CD4-positive, CD25-positive, alpha-beta regulatory T cell (primary cell): Measurements from ENCODE around the gene BZW2. TPM values are rescaled to one million over a fixed set of nuclear protein-coding genes. Genes with fewer than 3 reads are reported as not detected.

Experiments used
- ATAC-seq, 2 donors: fragments of 150-1000 bp; cut with Tn5 transposase; one replicate each; pipeline ENCODE4 v1.10.0; 2021; ENCODE audit warnings: low read depth in 2 of 2, moderate number of reproducible peaks in 2 of 2, moderate library complexity in 1 of 2
- DNase-seq, 3 donors: peaks; one replicate each; pipeline versions ENCODE4 v3.0.0 to v3.0.0-alpha.2; 2012 to 2022; ENCODE audit warnings: mixed read lengths in 1 of 3
- H3K27ac ChIP-seq: one replicate; pipeline ENCODE4 v1.7.0; 2013; ENCODE audit warnings: mild to moderate bottlenecking, low read length; ENCODE audit not compliant: insufficient read depth, poor library complexity, severe bottlenecking
- H3K27me3 ChIP-seq: one replicate; pipeline ENCODE4 v1.7.0; 2013; ENCODE audit warnings: low read length; ENCODE audit not compliant: control insufficient read depth, insufficient read depth
- H3K36me3 ChIP-seq: one replicate; pipeline ENCODE4 v1.7.0; 2013; ENCODE audit warnings: mild to moderate bottlenecking, low read length, moderate library complexity; ENCODE audit not compliant: control insufficient read depth, insufficient read depth
- H3K4me1 ChIP-seq: 2 replicates; pipeline ENCODE4 v1.7.0; 2013; ENCODE audit warnings: mild to moderate bottlenecking, low read length; ENCODE audit not compliant: insufficient read depth, control insufficient read depth, poor library complexity, severe bottlenecking
- H3K4me3 ChIP-seq: one replicate; pipeline ENCODE4 v1.7.0; 2013; ENCODE audit warnings: low read depth, mild to moderate bottlenecking, low read length, moderate library complexity
- H3K9me3 ChIP-seq, 2 experiments: 1 replicate in 1 of 2; 2 replicates in 1 of 2; pipeline ENCODE4 v1.7.0; 2013; ENCODE audit warnings: low read length in 2 of 2, mild to moderate bottlenecking in 1 of 2, moderate library complexity in 1 of 2; ENCODE audit not compliant: control insufficient read depth in 2 of 2
- H3K27ac Mint-ChIP-seq, 3 donors: one replicate each; pipeline ENCODE4 v1.8.0; 2020 to 2022; ENCODE audit warnings: mild to moderate bottlenecking in 3 of 3, mixed read lengths in 3 of 3, moderate library complexity in 2 of 3
- H3K27me3 Mint-ChIP-seq: one replicate; pipeline ENCODE4 v1.8.0; 2022; ENCODE audit warnings: mild to moderate bottlenecking, mixed read lengths
- H3K36me3 Mint-ChIP-seq: one replicate; pipeline ENCODE4 v1.8.0; 2020; ENCODE audit warnings: mixed read lengths
- H3K4me1 Mint-ChIP-seq, 4 donors: one replicate each; pipeline ENCODE4 v1.8.0; 2020 to 2022; ENCODE audit warnings: mixed read lengths in 4 of 4, mild to moderate bottlenecking in 1 of 4
- H3K4me3 Mint-ChIP-seq, 4 donors: one replicate each; pipeline ENCODE4 v1.8.0; 2020 to 2022; ENCODE audit warnings: mild to moderate bottlenecking in 4 of 4, mixed read lengths in 4 of 4, moderate library complexity in 3 of 4
- H3K9me3 Mint-ChIP-seq, 7 donors: one replicate each; pipeline ENCODE4 v1.8.0; 2020 to 2022; ENCODE audit warnings: mixed read lengths in 7 of 7, mild to moderate bottlenecking in 3 of 7, moderate library complexity in 2 of 7
- polyA plus RNA-seq, 4 donors: library from polyadenylated mRNA; unstranded; fragments of 300-500 nt; fragmentation: Illumina TruSeq; gene quantifications; one replicate each; pipeline ENCODE4 v1.2.3, GENCODE V29; 2021
- total RNA-seq: library from RNA; stranded (reverse); gene quantifications from one replicate; pipeline ENCODE4 v1.2.3, GENCODE V29; 2022

BZW2 gene
- total and polyA plus RNA-seq, 5 donors from 2014 or later = 24.2 to 54.4 (median 46.2) TPM

DNA sequence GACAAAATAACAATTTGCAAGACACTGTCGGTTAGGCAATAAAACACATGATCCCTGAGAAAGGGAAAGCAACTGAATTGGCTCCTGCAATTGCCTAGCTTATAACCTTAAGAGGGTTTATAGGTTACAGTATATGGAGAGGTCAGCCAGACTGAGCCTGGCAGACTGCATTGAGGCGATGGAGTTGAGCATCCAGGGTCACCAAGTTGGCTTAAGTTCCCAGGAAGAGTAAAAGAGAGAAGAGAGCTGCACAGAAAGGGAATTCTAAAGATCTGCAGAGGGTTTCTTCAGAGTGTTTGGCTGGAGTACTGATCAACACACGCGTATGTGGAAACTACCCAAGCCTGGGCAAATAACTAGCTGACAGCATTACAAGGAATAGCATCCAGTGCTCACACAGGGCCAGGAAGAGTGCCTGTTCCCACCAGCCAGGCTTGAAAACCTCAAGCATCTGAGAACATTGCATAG is 11.7 kb upstream of the BZW2 start:
- Mint-ChIP-seq H3K4me3 (no peak overlapping the region), H3K9me3 (no peaks in the 10 kb centered on the region), H3K27me3 (no peaks in the 10 kb centered on the region), H3K4me1 (peaks cover 8 to 23% (median 18%) of the 10 kb centered on the region in 4 donors), H3K36me3 (peaks cover 32% of the 10 kb centered on the region), H3K27ac (no peak overlapping the region)
- DNase-seq = no peak
- Histone ChIP-seq H3K36me3 (peaks cover 11% of the 10 kb centered on the region), H3K27me3 (no peaks in the 10 kb centered on the region), H3K27ac (no peak overlapping the region), H3K9me3 (no peaks in the 10 kb centered on the region), H3K4me1 (no peaks in the 10 kb centered on the region), H3K4me3 (no peak overlapping the region)
- ATAC-seq = no peak

DNA sequence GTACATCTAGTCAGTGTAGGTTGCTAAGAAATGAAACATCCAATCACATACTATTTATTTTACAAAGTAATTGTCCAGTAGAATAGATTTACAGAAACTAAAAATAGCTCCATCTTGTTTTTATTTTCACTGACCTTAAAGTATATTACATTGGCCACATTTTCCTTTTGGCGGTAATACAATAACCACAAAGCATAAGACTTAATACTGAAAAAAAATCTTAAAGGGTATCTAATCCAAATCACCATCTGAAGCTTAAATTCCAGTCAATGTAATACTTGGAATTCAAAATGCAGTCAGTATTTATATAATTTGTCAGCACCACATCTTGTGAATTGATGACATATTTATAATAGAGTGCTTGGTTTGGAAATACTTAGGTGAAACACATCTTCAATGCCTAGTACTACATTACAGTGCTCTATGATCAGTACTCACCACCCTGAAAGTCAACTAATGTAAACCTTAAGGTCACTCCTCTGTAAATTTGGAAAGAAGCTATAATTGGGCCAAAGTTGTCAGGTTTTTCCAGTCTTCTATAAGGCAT is 9.4 kb upstream of the BZW2 start:
- no peaks in the 10 kb centered on the region for H3K9me3 ChIP-seq
- no peak for DNase-seq
- H3K27ac Mint-ChIP-seq = no peak overlapping the region
- no peak for ATAC-seq
- H3K4me3 Mint-ChIP-seq = peak overlapping the region in 1 of 4 donors; percentile 27
- no peak overlapping the region for H3K4me3 ChIP-seq
- no peaks in the 10 kb centered on the region for H3K9me3 Mint-ChIP-seq
- no peaks in the 10 kb centered on the region for H3K27me3 ChIP-seq
- H3K4me1 ChIP-seq = no peaks in the 10 kb centered on the region
- H3K36me3 Mint-ChIP-seq = peaks cover 31% of the 10 kb centered on the region
- peaks cover 10 to 21% (median 16%) of the 10 kb centered on the region in 4 donors for H3K4me1 Mint-ChIP-seq
- no peak overlapping the region for H3K27ac ChIP-seq
- no peaks in the 10 kb centered on the region for H3K27me3 Mint-ChIP-seq
- peaks cover 11% of the 10 kb centered on the region for H3K36me3 ChIP-seq

DNA sequence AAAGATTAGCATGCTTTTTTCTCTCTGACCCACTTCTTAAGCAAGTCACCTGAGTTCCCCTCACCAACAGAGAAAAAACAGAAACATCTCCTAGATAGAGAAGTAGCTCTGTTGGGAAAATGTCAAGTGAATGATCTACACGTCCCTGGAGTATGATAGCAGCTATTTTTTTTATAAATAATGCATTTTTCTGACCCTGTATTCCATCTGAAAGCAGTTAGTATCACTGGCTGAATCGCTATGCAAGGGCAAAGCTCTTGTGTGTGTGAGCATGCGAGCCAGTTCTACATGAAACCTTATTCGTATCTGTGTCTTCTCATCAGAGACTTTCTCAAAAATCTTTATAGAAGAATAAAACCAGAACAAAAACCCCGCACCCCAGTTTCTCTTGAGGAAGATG is 8.6 kb upstream of the BZW2 start:
- H3K27ac ChIP-seq = no peak overlapping the region
- no peaks in the 10 kb centered on the region for H3K4me1 ChIP-seq
- no peak overlapping the region for H3K27ac Mint-ChIP-seq
- H3K4me1 Mint-ChIP-seq = peaks cover 15 to 24% (median 20%) of the 10 kb centered on the region in 4 donors
- no peak overlapping the region for H3K4me3 Mint-ChIP-seq
- no peaks in the 10 kb centered on the region for H3K9me3 ChIP-seq
- no peak overlapping the region for H3K4me3 ChIP-seq
- no peak for DNase-seq
- no peaks in the 10 kb centered on the region for H3K27me3 ChIP-seq
- ATAC-seq = no peak
- H3K9me3 Mint-ChIP-seq = no peaks in the 10 kb centered on the region
- peaks cover 26% of the 10 kb centered on the region for H3K36me3 Mint-ChIP-seq
- no peaks in the 10 kb centered on the region for H3K27me3 Mint-ChIP-seq
- H3K36me3 ChIP-seq = peaks cover 11% of the 10 kb centered on the region

DNA sequence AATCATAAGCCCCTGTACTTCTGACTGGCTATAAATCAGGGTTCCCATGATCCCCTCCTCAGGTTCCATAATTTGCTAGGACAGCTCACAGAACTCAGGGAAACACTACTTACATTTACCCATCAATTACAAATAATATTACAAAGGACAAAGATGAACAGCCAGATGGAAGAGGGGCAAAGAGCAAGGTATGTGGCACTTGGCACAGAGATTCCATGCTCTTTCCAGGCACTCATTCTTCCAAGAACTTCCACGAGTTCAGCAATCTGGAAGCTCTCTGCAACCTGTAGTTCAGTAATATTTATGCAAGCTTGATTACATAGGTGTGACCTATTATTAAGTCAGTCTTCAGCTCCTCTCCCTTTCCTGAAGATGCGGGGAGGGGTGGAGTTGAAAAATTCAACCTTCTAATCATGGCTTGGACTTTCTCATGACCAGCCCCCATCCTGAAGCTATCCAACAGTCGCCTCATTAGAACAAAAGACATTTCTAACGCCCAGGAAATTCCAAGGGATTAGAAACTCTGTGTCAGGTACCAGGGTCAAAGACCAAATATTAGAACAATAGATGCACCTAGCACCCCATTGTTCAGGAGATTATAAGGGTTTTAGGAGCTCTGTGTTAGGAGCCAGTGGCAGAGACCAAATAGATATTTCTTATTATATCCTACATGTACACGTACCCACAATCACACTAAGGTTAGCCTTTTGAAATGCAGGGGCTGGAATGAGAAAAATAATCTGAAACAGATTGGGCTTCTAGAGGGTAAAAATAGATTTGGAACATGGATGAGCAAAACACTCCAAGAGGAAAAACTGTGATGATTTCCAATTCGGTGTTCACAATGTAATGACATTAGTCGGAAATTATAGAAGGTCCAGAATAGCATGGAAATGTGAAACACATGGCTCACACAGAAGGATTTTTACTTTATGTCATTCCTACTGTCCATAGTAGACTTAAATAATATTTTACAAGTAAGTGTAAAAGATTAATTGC is 7.4 kb upstream of the BZW2 start:
- Mint-ChIP-seq H3K27ac (no peak overlapping the region), H3K9me3 (no peaks in the 10 kb centered on the region), H3K36me3 (peaks cover 25% of the 10 kb centered on the region), H3K4me1 (peaks cover 16 to 33% (median 26%) of the 10 kb centered on the region in 4 donors), H3K4me3 (no peak overlapping the region), H3K27me3 (no peaks in the 10 kb centered on the region)
- Histone ChIP-seq H3K27ac (no peak overlapping the region), H3K36me3 (peaks cover 11% of the 10 kb centered on the region), H3K4me3 (no peak overlapping the region), H3K9me3 (no peaks in the 10 kb centered on the region), H3K4me1 (peaks cover 1% of the 10 kb centered on the region), H3K27me3 (no peaks in the 10 kb centered on the region)
- ATAC-seq (no peak), DNase-seq (no peak)

DNA sequence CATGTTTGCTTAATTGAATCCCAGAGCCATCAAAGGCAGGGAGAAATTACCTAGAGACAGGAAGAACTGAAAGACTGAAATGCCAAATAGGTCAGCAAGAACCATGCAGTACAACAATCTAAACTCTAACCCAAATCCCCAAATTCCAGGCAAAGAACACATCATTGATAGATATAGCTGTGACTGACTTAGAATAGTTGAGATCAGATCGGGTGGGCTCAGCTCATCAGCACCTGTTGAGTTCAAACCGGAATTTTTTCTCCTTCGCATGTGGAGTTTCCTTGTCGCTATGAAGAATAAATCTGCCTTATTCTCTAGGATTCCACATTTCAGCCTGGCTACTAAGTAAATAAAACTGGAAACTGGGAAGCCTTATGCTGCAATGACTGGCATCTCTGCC is 1.8 kb upstream of the BZW2 start:
- peak overlapping the region; percentile 47 for H3K27ac ChIP-seq
- Mint-ChIP-seq H3K27me3 (no peaks in the 10 kb centered on the region), H3K4me3 (peak overlapping the region; percentile 93 to 100 (median 97)), H3K9me3 (no peaks in the 10 kb centered on the region), H3K4me1 (peaks cover 28 to 63% (median 48%) of the 10 kb centered on the region in 4 donors), H3K36me3 (peaks cover 4% of the 10 kb centered on the region), H3K27ac (peak overlapping the region; percentile 52 to 96 (median 93))
- ATAC-seq = no peak
- H3K36me3 ChIP-seq = no peaks in the 10 kb centered on the region
- no peaks in the 10 kb centered on the region for H3K9me3 ChIP-seq
- no peaks in the 10 kb centered on the region for H3K27me3 ChIP-seq
- H3K4me3 ChIP-seq = peak overlapping the region; percentile 91
- H3K4me1 ChIP-seq = peaks cover 40% of the 10 kb centered on the region
- DNase-seq = no peak

DNA sequence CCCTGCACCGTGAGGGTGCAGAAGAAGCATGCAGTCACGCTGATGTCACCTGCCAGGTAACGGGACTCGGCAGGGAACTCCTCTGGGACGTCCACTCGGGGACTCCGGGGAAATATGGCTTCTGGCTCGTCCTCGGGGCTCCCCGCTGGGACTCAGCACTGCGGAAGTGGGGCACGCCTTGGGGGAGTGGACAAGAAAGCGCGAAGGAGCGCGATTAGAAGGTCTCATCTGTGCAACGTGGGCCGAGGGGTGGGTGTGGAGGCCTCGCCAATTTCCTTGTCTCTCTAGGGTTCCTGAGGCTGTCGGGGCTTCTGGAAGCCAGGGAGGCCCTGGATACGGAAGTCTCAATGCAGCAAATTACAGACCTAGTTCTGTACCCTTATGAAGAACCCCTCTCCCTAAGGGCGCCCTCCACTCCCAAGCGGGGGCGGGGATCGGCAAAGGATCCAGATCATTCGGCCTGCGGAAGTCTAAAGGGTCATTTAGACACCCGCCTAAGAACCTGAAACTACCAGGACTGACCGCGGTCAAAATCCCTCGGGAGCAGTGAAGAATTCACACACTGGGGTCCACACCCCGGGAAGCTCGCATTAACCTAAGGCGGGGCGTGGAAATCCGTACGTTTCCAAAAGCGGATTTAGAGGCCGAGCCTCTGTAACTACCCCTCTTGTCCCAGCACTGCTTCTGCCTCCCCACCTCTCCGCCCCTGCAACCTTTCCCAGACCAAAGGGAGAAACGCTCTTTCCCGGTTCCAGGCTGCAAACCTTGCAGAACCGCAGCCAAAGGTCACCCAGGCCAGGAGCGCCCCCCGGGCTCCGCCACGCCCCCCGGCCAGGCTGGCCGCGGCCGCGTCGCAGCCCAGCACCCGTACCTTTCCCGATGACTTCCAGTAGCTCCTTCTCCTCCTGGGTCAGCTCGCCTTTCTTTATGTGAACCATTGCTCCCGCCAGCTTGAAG is 1.1 kb upstream of the BZW2 start:
- Histone ChIP-seq H3K36me3 (no peaks in the 10 kb centered on the region), H3K4me3 (peak overlapping the region; percentile 91), H3K27ac (peak overlapping the region; percentile 75), H3K27me3 (no peaks in the 10 kb centered on the region), H3K9me3 (no peaks in the 10 kb centered on the region), H3K4me1 (peaks cover 40% of the 10 kb centered on the region)
- Mint-ChIP-seq H3K27me3 (no peaks in the 10 kb centered on the region), H3K4me1 (peaks cover 32 to 69% (median 50%) of the 10 kb centered on the region in 4 donors), H3K36me3 (peaks cover 4% of the 10 kb centered on the region), H3K4me3 (peak overlapping the region; percentile 93 to 100 (median 97)), H3K9me3 (no peaks in the 10 kb centered on the region), H3K27ac (peak overlapping the region; percentile 93 to 99 (median 98))
- ATAC-seq = peak; percentile 11 to 14
- peak; percentile 55 to 73 (median 62) for DNase-seq

DNA sequence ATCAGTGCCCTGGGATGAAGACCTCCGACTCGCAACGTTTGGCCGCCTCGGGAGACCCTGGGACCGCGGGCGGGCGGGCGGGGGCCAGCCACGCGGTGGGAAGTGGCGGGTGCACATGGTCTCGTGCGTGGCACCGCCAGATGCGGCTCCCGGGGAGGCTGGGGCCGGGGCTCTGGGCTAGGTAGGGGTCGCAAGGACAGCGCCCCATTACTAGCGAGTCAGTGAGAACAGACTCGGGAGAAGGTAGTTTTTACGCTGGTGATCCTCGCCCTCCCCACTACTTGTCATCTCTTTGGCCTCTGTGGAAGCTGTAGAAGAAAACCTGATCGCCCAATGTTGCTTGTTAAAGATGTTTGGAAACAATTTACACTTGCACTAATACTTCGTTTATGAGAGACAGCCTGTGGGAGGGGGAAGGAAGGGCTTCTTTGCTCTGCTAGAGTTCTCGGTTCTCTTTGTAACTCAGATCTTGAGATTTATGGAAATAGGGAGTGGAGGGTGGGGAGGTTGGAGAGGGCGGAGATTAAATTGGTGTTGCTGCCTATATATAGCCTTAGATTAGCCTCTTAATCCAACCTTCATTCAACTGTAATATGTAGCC is 591 bp downstream of the BZW2 start:
- no peaks in the 10 kb centered on the region for H3K27me3 ChIP-seq
- H3K9me3 ChIP-seq = no peaks in the 10 kb centered on the region
- H3K36me3 ChIP-seq = no peaks in the 10 kb centered on the region
- ATAC-seq = no peak
- DNase-seq = peak in 1 of 3 donors; percentile 34
- Mint-ChIP-seq H3K36me3 (no peaks in the 10 kb centered on the region), H3K9me3 (no peaks in the 10 kb centered on the region), H3K27ac (peak overlapping the region; percentile 75 to 93 (median 92)), H3K4me1 (peaks cover 37 to 79% (median 59%) of the 10 kb centered on the region in 4 donors), H3K4me3 (peak overlapping the region; percentile 93 to 100 (median 97)), H3K27me3 (no peaks in the 10 kb centered on the region)
- H3K4me1 ChIP-seq = peaks cover 45% of the 10 kb centered on the region
- H3K27ac ChIP-seq = peak overlapping the region; percentile 75
- peak overlapping the region; percentile 92 for H3K4me3 ChIP-seq
